Measurements from ENCODE around the gene VIPAS39.

GRCh38 chr14:77416836-77417235 is 40.6 kb downstream of the VIPAS39 start:
- TF ChIP-seq CTCF (conservative IDR thresholded peaks at IDR 0.05; ENCODE audit: low read length) (no peak), EZH2phosphoT487 (IDR thresholded peaks at IDR 0.05; ENCODE audit: borderline replicate concordance) (no peak)

All from Loucy (cell line).